SK-N-SH (cell line): ENCODE measurements around the gene RSPH10B. TPM values are rescaled to one million over a fixed set of nuclear protein-coding genes. Genes with fewer than 3 reads are reported as not detected.

ENCODE experiments used
- CTCF ChIA-PET: fragments of 300-600, 350-600 bp; formaldehyde crosslinking; extraction: SDS; loops from one replicate; lab custom pipeline; 2021; lab: Yijun Ruan, JAX
- POLR2A ChIA-PET: fragments of 350-600 bp; sonication (Branson Sonifier 250); formaldehyde crosslinking; extraction: SDS; loops from one replicate; lab custom pipeline; 2020; ENCODE audit warnings: antibody characterized with exemption, inconsistent platforms; lab: Yijun Ruan, JAX
- DNase-seq: peaks from one replicate; pipeline ENCODE4 v3.0.0; 2012
- H2AFZ ChIP-seq: fragments of 200-600 bp; sonication (generic); 2 replicates; pipeline ENCODE4 v1.8.1; 2016; ENCODE audit warnings: antibody characterized with exemption, mild to moderate bottlenecking, low read depth
- H3F3A ChIP-seq: fragments of 200-600 bp; sonication (generic); replicated peaks from 2 replicates; pipeline ENCODE3; 2016; ENCODE audit warnings: antibody characterized with exemption, mild to moderate bottlenecking; ENCODE audit not compliant: insufficient read depth
- H3K27ac ChIP-seq, 2 experiments: fragments of 200-500 bp in 1 of 2; fragments of 200-600 bp in 1 of 2; sonication (Bioruptor generic) in 1 of 2; sonication (generic), shearing (Covaris generic) in 1 of 2; 2 replicates each; pipeline versions ENCODE4 v1.5.1 to v1.6.1; 2014 to 2016; ENCODE audit warnings: low read depth in 2 of 2, inconsistent platforms in 1 of 2, low read length in 1 of 2, mild to moderate bottlenecking in 1 of 2, mixed read lengths in 1 of 2
- H3K27me3 ChIP-seq: fragments of 200-600 bp; sonication (generic), shearing (Covaris generic); 2 replicates; pipeline ENCODE4 v1.6.1; 2016; ENCODE audit warnings: mixed run types; ENCODE audit not compliant: insufficient read depth
- H3K36me3 ChIP-seq, 2 experiments: fragments of 200-500 bp in 1 of 2; fragments of 200-600 bp in 1 of 2; sonication (Bioruptor generic) in 1 of 2; sonication (generic) in 1 of 2; replicated peaks in 1 of 2; 2 replicates each; pipeline versions ENCODE3 to v1.5.1; 2014 to 2016; ENCODE audit warnings: low read length in 1 of 2, mild to moderate bottlenecking in 1 of 2; ENCODE audit not compliant: insufficient read depth in 2 of 2, control insufficient read depth in 1 of 2
- H3K4me1 ChIP-seq, 2 experiments: fragments of 200-500 bp in 1 of 2; fragments of 200-600 bp in 1 of 2; sonication (Bioruptor generic) in 1 of 2; sonication (generic), shearing (Covaris generic) in 1 of 2; 2 replicates each; pipeline versions ENCODE4 v1.5.1 to v1.6.1; 2014 to 2016; ENCODE audit warnings: low read depth in 1 of 2, low read length in 1 of 2, mixed run types in 1 of 2; ENCODE audit not compliant: insufficient read depth in 2 of 2, control insufficient read depth in 1 of 2
- H3K4me2 ChIP-seq: fragments of 200-600 bp; sonication (generic), shearing (Covaris generic); 2 replicates; pipeline ENCODE4 v1.6.1; 2017; ENCODE audit warnings: mixed run types
- H3K4me3 ChIP-seq, 2 experiments: fragments of 200-500 bp in 1 of 2; fragments of 200-600 bp in 1 of 2; sonication (Bioruptor generic) in 1 of 2; sonication (generic), shearing (Covaris generic) in 1 of 2; 2 replicates each; pipeline versions ENCODE4 v1.5.1 to v1.8.1; 2014 to 2016; ENCODE audit warnings: low read depth in 2 of 2, inconsistent platforms in 1 of 2, low read length in 1 of 2, mild to moderate bottlenecking in 1 of 2, mixed read lengths in 1 of 2, moderate library complexity in 1 of 2
- H3K79me2 ChIP-seq: fragments of 200-600 bp; sonication (generic); 2 replicates; pipeline ENCODE4 v1.8.1; 2017; ENCODE audit warnings: mild to moderate bottlenecking; ENCODE audit not compliant: insufficient read depth
- H3K9ac ChIP-seq: fragments of 200-600 bp; sonication (generic); 2 replicates; pipeline ENCODE4 v1.6.1; 2017; ENCODE audit warnings: mixed run types
- H3K9me2 ChIP-seq: fragments of 200-600 bp; sonication (generic); 2 replicates; pipeline ENCODE4 v1.6.1; 2017; ENCODE audit warnings: mixed run types
- H3K9me3 ChIP-seq: fragments of 200-600 bp; sonication (generic); 2 replicates; pipeline ENCODE4 v1.6.1; 2017; ENCODE audit warnings: mixed run types, mild to moderate bottlenecking, moderate library complexity
- H4K20me1 ChIP-seq: fragments of 200-600 bp; sonication (generic); 2 replicates; pipeline ENCODE4 v1.6.1; 2017; ENCODE audit warnings: mild to moderate bottlenecking, mixed run types; ENCODE audit not compliant: insufficient read depth
- CHD2 ChIP-seq: fragments of 150-350 bp; IDR thresholded peaks from 2 replicates; pipeline ENCODE4 v1.6.1; 2018; ENCODE audit warnings: low read length; ENCODE audit not compliant: partially characterized antibody
- CTCF ChIP-seq: fragments of 200-600 bp; sonication (generic); IDR thresholded peaks from 2 replicates; pipeline ENCODE4 v1.6.1; 2017; ENCODE audit warnings: antibody characterized with exemption, mild to moderate bottlenecking, moderate library complexity
- FOSL2 ChIP-seq: IDR thresholded peaks from 2 replicates; pipeline ENCODE4 v1.4.0; 2012; ENCODE audit warnings: low read depth, mild to moderate bottlenecking, moderate library complexity, borderline replicate concordance
- FOXM1 ChIP-seq: IDR thresholded peaks from 2 replicates; pipeline ENCODE4 v1.4.0; 2012; ENCODE audit warnings: low read depth, mild to moderate bottlenecking
- IRF3 ChIP-seq: fragments of 150-350 bp; IDR thresholded peaks from 2 replicates; pipeline ENCODE4 v1.6.1; 2016; ENCODE audit warnings: mild to moderate bottlenecking, low read depth, low read length
- JUND ChIP-seq: IDR thresholded peaks from 2 replicates; pipeline ENCODE4 v1.4.0; 2012
- MXI1 ChIP-seq: IDR thresholded peaks from 2 replicates; pipeline ENCODE4 v1.6.1; 2012; ENCODE audit warnings: mild to moderate bottlenecking, low read depth, low read length, improper control_type of control experiment
- NFIC ChIP-seq: IDR thresholded peaks from 2 replicates; pipeline ENCODE4 v1.4.0; 2012; ENCODE audit warnings: borderline replicate concordance
- PBX3 ChIP-seq: IDR thresholded peaks from 2 replicates; pipeline ENCODE4; 2012
- POLR2AphosphoS5 ChIP-seq: IDR thresholded peaks from 2 replicates; pipeline ENCODE4 v1.6.1; 2012; ENCODE audit warnings: low read depth, low read length
- RAD21 ChIP-seq: IDR thresholded peaks from 2 replicates; pipeline ENCODE4 v1.6.1; 2012; ENCODE audit warnings: mild to moderate bottlenecking, low read length
- RCOR1 ChIP-seq: fragments of 150-350 bp; IDR thresholded peaks from 2 replicates; pipeline ENCODE4 v1.6.1; 2017; ENCODE audit warnings: antibody characterized with exemption, low read length
- REST ChIP-seq: IDR thresholded peaks from 2 replicates; pipeline ENCODE4 v1.6.1; 2012; ENCODE audit warnings: mild to moderate bottlenecking, low read depth, low read length, moderate library complexity
- RXRA ChIP-seq: IDR thresholded peaks from 2 replicates; pipeline ENCODE4 v1.4.0; 2012; ENCODE audit warnings: low read depth, mild to moderate bottlenecking, borderline replicate concordance
- SIN3A ChIP-seq: IDR thresholded peaks from 2 replicates; pipeline ENCODE4 v1.6.1; 2012; ENCODE audit warnings: low read depth, mild to moderate bottlenecking, low read length, moderate library complexity, borderline replicate concordance
- TAF1 ChIP-seq: IDR thresholded peaks from 2 replicates; pipeline ENCODE4 v1.6.1; 2012; ENCODE audit warnings: low read depth, mild to moderate bottlenecking, low read length, moderate library complexity, borderline replicate concordance
- TCF12 ChIP-seq: IDR thresholded peaks from 2 replicates; pipeline ENCODE4 v1.4.0; 2012
- USF1 ChIP-seq: IDR thresholded peaks from 2 replicates; pipeline ENCODE4 v1.4.0; 2012; ENCODE audit warnings: low read depth, borderline replicate concordance
- WGBS: methylation state at CpG from one replicate; pipeline ENCODE4 v1.1.6; 2017; ENCODE audit warnings: low lambda C conversion rate; 5-methylcytosine and 5-hydroxymethylcytosine counted together
- polyA plus RNA-seq, 3 experiments: library from polyadenylated mRNA; depleted of rRNA; stranded (reverse); fragments of >200 nt; gene quantifications; 2 replicates each; pipeline ENCODE4 v1.2.3, GENCODE V29; 2012

The RSPH10B gene
- polyA plus RNA-seq, 1 of the 3 experiments (the other 2 are of a cell fraction) = not detected

GRCh38 chr7:6007386-6007785 lies 36.9 kb upstream of the RSPH10B start:
- CTCF ChIA-PET = interaction anchor here (2.4 to 4.3 kb wide), 2 partner anchors 10 to 11 kb away, joined by 5 to 33 read pairs; no protein-coding TSS in a partner anchor
- no peaks in the 10 kb centered on the region for H3K9me2 ChIP-seq
- TF ChIP-seq RXRA (no peak), NFIC (no peak), MXI1 (no peak), FOXM1 (no peak), SIN3A (no peak), PBX3 (no peak), FOSL2 (no peak), POLR2AphosphoS5 (no peak), USF1 (no peak), TAF1 (no peak), TCF12 (no peak)
- no peak overlapping the region for H3K9ac ChIP-seq
- peaks cover 16 to 43% of the 10 kb centered on the region in 2 experiments for H3K36me3 ChIP-seq
- H3K4me1 ChIP-seq = peaks cover 3 to 8% of the 10 kb centered on the region in 2 experiments; a peak in 1 of 4 replicates
- 91% methylated on average over 4 of the region's 4 CpGs for WGBS
- no peaks in the 10 kb centered on the region for H3F3A ChIP-seq
- H3K79me2 ChIP-seq = peaks cover 67% of the 10 kb centered on the region
- no peaks in the 10 kb centered on the region for H4K20me1 ChIP-seq
- DNase-seq = no peak
- H3K9me3 ChIP-seq = no peaks in the 10 kb centered on the region
- H3K4me2 ChIP-seq = peak overlapping the region; percentile 95; the same call in 1 of the 2 replicates
- H3K4me3 ChIP-seq = 0 out of 4 replicates have a peak overlapping the region, but pooled peaks of 1 of the 2 experiments have one; percentile 96
- H2AFZ ChIP-seq = no peak overlapping the region
- H3K27ac ChIP-seq = no peak overlapping the region
- POLR2A ChIA-PET = interaction anchor here (0.8 to 1.1 kb wide), 2 partner anchors 10 to 12 kb away, joined by 3 read pairs; no protein-coding TSS in a partner anchor
- no peaks in the 10 kb centered on the region for H3K27me3 ChIP-seq

- H3F3A ChIP-seq = peaks cover 20% of the 10 kb centered on the region
- no peak overlapping the region for H2AFZ ChIP-seq
- H3K9ac ChIP-seq = no peak overlapping the region
- no peak overlapping the region; a peak in 1 of 4 replicates for H3K4me3 ChIP-seq
- H3K27me3 ChIP-seq = no peaks in the 10 kb centered on the region
- 0 out of 4 replicates have a peak overlapping the region, but pooled peaks of 1 of the 2 experiments have one; percentile 5 for H3K27ac ChIP-seq
- no peaks in the 10 kb centered on the region for H4K20me1 ChIP-seq
- POLR2A ChIA-PET = interaction anchor here (0.7 to 1.0 kb wide), 2 partner anchors 10 to 12 kb away, joined by 3 read pairs; partner anchors contain the start of genes AIMP2 and PMS2
- 76% methylated on average over 10 of the region's 10 CpGs for WGBS
- H3K9me2 ChIP-seq = no peaks in the 10 kb centered on the region
- H3K9me3 ChIP-seq = no peaks in the 10 kb centered on the region
- H3K36me3 ChIP-seq = peaks cover 14 to 76% of the 10 kb centered on the region in 2 experiments
- peak; percentile 74 for DNase-seq
- CTCF ChIA-PET = interaction anchor here (0.5 to 4.1 kb wide), 39 partner anchors 8 to 456 kb away, joined by 3 to 33 read pairs (median 4); partner anchors contain the start of genes AIMP2, ANKRD61 and PMS2
- H3K4me1 ChIP-seq = peaks cover 0 to 3% of the 10 kb centered on the region in 2 experiments; a peak in 2 of 4 replicates
- no peak overlapping the region for H3K4me2 ChIP-seq
- H3K79me2 ChIP-seq = no peaks in the 10 kb centered on the region
- TF ChIP-seq RCOR1 (no peak), RAD21 (peak; percentile 89), CTCF (peak; percentile 95), REST (no peak), JUND (no peak), IRF3 (no peak), CHD2 (no peak), USF1 (no peak)
Observed at GRCh38 chr7:5997210-5997808, 26.8 kb upstream of the RSPH10B start.
